MM.1S (cell line): ENCODE data around the gene MTHFD1.

Experiments
- DNase-seq: peaks from one replicate; pipeline ENCODE4 v3.0.0-alpha.2; 2015
- H2AFZ ChIP-seq: fragments of 300-600 bp; sonication (generic); 2 replicates; pipeline ENCODE4 v1.6.0; 2016; ENCODE audit warnings: antibody characterized with exemption, low read length
- H3F3A ChIP-seq: fragments of 300-600 bp; sonication (generic); 2 replicates; pipeline ENCODE4 v1.6.1; 2016; ENCODE audit warnings: mild to moderate bottlenecking, antibody characterized with exemption, low read length, moderate library complexity, mixed read lengths; ENCODE audit not compliant: insufficient read depth
- H3K27ac ChIP-seq: fragments of 300-600 bp; sonication (generic); 2 replicates; pipeline ENCODE4 v1.5.1; 2016; ENCODE audit warnings: mild to moderate bottlenecking, low read length
- H3K27me3 ChIP-seq: fragments of 300-600 bp; sonication (generic); replicated peaks from 2 replicates; pipeline ENCODE4 v1.6.0; 2016; ENCODE audit warnings: low read length; ENCODE audit not compliant: insufficient read depth
- H3K36me3 ChIP-seq: fragments of 300-600 bp; sonication (generic); replicated peaks from 2 replicates; pipeline ENCODE4 v1.6.1; 2016; ENCODE audit warnings: mild to moderate bottlenecking, low read length, mixed read lengths; ENCODE audit not compliant: insufficient read depth
- H3K4me1 ChIP-seq: fragments of 300-600 bp; sonication (generic); 2 replicates; pipeline ENCODE4 v1.6.1; 2016; ENCODE audit warnings: low read length, mixed read lengths
- H3K4me2 ChIP-seq: fragments of 300-600 bp; sonication (generic); 2 replicates; pipeline ENCODE4 v1.6.0; 2016; ENCODE audit warnings: low read depth, low read length
- H3K4me3 ChIP-seq: fragments of 300-600 bp; sonication (generic); 2 replicates; pipeline ENCODE4 v1.5.1; 2016; ENCODE audit warnings: low read length, mixed read lengths
- H3K79me2 ChIP-seq: fragments of 300-600 bp; sonication (generic); 2 replicates; pipeline ENCODE4 v1.6.1; 2016; ENCODE audit warnings: mixed run types, low read length, mixed read lengths
- H3K9ac ChIP-seq: fragments of 300-600 bp; sonication (generic); 2 replicates; pipeline ENCODE4 v1.6.1; 2016; ENCODE audit warnings: low read length, mixed read lengths
- H3K9me2 ChIP-seq: fragments of 300-600 bp; sonication (generic); replicated peaks from 2 replicates; pipeline ENCODE4 v1.6.1; 2016; ENCODE audit warnings: mild to moderate bottlenecking, low read length, mixed read lengths; ENCODE audit not compliant: insufficient read depth
- H3K9me3 ChIP-seq: fragments of 300-600 bp; sonication (generic); replicated peaks from 2 replicates; pipeline ENCODE4 v1.6.1; 2016; ENCODE audit warnings: mild to moderate bottlenecking, low read length, mixed read lengths; ENCODE audit not compliant: insufficient read depth
- H4K20me1 ChIP-seq: fragments of 300-600 bp; sonication (generic); 2 replicates; pipeline ENCODE4 v1.6.1; 2016; ENCODE audit warnings: mild to moderate bottlenecking, low read length, moderate library complexity, mixed read lengths; ENCODE audit not compliant: insufficient read depth
- EZH2 ChIP-seq: fragments of 300-600 bp; sonication (generic); optimal IDR thresholded peaks from 2 replicates; pipeline ENCODE3; 2017; ENCODE audit warnings: low read depth, mild to moderate bottlenecking, antibody characterized with exemption, low read length, mixed read lengths
- EZH2phosphoT487 ChIP-seq: fragments of 300-600 bp; sonication (generic); IDR thresholded peaks from 2 replicates; pipeline ENCODE4 v1.6.1; 2018; ENCODE audit warnings: antibody characterized with exemption, low read length
- TF ChIP-seq, protein P1 (sequence below): fragments of 300-600 bp; sonication (generic); IDR thresholded peaks from 2 replicates; pipeline ENCODE4 v1.5.1; 2016; ENCODE audit warnings: antibody characterized with exemption, low read length, mixed read lengths

MTHFD1 gene

DNA sequence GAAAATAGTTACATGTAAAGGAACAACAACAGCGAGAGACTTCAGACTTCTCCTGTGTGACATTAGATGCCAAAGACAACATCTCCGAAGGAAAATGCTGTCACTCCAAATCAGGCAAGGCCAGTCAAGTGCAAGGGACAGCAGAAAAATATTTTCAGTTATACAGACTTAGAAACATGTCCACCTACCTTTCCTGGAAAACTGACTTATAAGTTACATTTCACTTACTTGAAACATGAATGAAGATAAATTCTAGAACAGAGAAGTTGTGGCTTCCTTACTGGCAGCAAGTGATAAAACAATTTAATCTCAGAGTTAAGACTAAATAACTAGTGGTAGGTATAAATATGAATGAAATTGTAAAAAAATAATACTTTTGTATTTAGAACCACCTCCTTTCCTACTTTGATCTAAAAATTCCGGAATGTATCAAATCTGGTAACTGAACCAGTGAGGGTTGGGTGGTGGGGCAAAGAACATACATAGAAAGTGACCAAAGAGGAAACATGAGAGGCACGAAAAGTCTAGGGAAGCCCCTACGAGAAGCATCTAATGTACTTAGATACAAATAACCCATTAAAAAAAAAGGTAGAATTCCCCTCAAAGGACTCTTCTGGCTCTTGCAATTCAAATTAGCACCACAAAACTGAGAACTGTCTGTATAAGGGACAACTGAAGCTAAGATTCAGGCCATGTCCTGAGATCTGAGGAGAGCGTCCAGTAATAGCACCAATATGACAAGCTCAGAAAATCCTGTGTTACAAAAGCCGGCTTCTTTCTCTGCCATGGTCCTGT, 21.2 kb downstream of the MTHFD1 start:
- Histone ChIP-seq H3K4me1 (no peaks in the 10 kb centered on the region), H3K27me3 (no peaks in the 10 kb centered on the region), H2AFZ (no peak overlapping the region), H3K79me2 (peaks cover 15% of the 10 kb centered on the region), H4K20me1 (no peaks in the 10 kb centered on the region), H3K4me3 (no peak overlapping the region), H3K9me3 (no peaks in the 10 kb centered on the region), H3K9me2 (no peaks in the 10 kb centered on the region), H3K36me3 (no peaks in the 10 kb centered on the region), H3K27ac (no peak overlapping the region), H3F3A (no peaks in the 10 kb centered on the region), H3K9ac (no peak overlapping the region), H3K4me2 (no peak overlapping the region)
- DNase-seq, result no peak
- TF ChIP-seq, protein P1, sequence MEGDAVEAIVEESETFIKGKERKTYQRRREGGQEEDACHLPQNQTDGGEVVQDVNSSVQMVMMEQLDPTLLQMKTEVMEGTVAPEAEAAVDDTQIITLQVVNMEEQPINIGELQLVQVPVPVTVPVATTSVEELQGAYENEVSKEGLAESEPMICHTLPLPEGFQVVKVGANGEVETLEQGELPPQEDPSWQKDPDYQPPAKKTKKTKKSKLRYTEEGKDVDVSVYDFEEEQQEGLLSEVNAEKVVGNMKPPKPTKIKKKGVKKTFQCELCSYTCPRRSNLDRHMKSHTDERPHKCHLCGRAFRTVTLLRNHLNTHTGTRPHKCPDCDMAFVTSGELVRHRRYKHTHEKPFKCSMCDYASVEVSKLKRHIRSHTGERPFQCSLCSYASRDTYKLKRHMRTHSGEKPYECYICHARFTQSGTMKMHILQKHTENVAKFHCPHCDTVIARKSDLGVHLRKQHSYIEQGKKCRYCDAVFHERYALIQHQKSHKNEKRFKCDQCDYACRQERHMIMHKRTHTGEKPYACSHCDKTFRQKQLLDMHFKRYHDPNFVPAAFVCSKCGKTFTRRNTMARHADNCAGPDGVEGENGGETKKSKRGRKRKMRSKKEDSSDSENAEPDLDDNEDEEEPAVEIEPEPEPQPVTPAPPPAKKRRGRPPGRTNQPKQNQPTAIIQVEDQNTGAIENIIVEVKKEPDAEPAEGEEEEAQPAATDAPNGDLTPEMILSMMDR, result no peak
- TF ChIP-seq EZH2 (no peak), EZH2phosphoT487 (no peak)

DNA sequence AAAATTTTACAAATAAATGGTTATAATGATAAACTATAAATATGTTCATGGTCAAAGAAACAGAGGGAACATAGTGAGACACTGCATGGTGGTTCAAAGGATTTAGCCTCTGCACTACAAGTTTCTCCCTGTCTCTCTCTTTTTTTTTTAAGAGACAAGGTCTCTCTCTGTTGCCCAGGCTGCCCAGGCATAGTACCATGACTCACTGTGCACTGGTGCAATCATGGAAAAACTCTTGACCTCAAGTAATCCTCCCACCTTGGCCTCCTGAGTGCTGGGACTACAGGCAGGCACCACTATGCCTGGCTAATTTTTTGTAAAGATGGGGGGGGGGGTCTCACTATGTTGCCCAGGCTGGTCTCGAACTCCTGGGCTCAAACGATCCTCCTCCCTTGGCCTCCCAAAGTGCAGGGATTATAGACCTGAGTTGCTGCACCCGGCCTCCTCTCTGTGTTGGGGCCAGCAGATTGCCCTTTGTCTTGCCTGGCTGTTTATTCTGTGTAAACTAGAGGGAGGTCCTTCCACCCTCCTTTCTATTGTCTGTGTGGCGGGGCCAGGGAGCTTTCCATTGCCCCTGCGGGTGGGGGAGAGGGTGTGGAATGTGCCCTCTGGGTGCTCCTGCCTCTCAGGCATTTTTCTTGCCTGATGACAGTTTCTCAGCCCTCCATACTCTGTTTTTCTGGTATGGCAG, 22.1 kb downstream of the MTHFD1 start:
- no peak overlapping the region for H3K27ac ChIP-seq
- H3K79me2 ChIP-seq, result peaks cover 12% of the 10 kb centered on the region
- no peaks in the 10 kb centered on the region for H3F3A ChIP-seq
- H4K20me1 ChIP-seq, result no peaks in the 10 kb centered on the region
- no peak overlapping the region for H3K9ac ChIP-seq
- H3K9me2 ChIP-seq, result no peaks in the 10 kb centered on the region
- no peaks in the 10 kb centered on the region for H3K36me3 ChIP-seq
- no peak overlapping the region for H3K4me2 ChIP-seq
- H3K4me1 ChIP-seq, result no peaks in the 10 kb centered on the region
- TF ChIP-seq, protein P1, result no peak
- no peak for TF ChIP-seq EZH2phosphoT487
- TF ChIP-seq EZH2, result no peak
- no peaks in the 10 kb centered on the region for H3K9me3 ChIP-seq
- H3K4me3 ChIP-seq, result no peak overlapping the region
- no peak for DNase-seq
- no peaks in the 10 kb centered on the region for H3K27me3 ChIP-seq
- H2AFZ ChIP-seq, result no peak overlapping the region

DNA sequence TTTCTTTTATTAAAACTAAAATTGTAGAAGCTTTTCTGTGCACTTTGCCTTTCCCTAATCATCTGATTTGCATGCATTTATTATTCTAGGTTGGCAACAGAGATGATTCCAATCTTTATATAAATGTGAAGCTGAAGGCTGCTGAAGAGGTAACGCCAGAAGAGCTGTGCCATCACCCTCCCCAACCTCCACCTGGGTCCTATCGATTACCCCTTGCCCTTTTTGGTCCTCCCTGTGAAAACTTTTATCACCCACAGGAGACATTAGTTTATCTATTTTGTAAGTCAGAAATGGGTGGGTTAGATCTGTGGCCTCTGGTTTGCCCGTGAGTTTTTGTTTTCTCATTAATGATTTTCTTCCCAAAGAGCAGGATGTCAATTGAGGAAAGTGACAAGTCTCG, 22.8 kb downstream of the MTHFD1 start:
- Histone ChIP-seq H3K9me2 (no peaks in the 10 kb centered on the region), H3K9ac (no peak overlapping the region), H3K9me3 (no peaks in the 10 kb centered on the region), H3K27ac (no peak overlapping the region), H2AFZ (no peak overlapping the region), H3K4me2 (no peak overlapping the region), H3K79me2 (peaks cover 7% of the 10 kb centered on the region), H3K4me3 (no peak overlapping the region), H3K36me3 (no peaks in the 10 kb centered on the region), H4K20me1 (no peaks in the 10 kb centered on the region), H3F3A (no peaks in the 10 kb centered on the region), H3K4me1 (no peaks in the 10 kb centered on the region), H3K27me3 (no peaks in the 10 kb centered on the region)
- DNase-seq, result no peak
- TF ChIP-seq, protein P1, result no peak
- TF ChIP-seq EZH2, result no peak
